CD4-positive, alpha-beta T cell treated with Interleukin-1 beta for 1 hour (primary cell): ENCODE measurements around the gene CC2D1A.
"Not testable (repeated sequence)": the region's sequence is repeated elsewhere in the genome, so short reads cannot be mapped to it uniquely, and the experiment has no call there.

ENCODE experiments used
- DNase-seq, 2 donors: peaks; one replicate each; pipeline ENCODE4 v3.0.0-alpha.2; 2020 to 2022

CC2D1A gene

DNA sequence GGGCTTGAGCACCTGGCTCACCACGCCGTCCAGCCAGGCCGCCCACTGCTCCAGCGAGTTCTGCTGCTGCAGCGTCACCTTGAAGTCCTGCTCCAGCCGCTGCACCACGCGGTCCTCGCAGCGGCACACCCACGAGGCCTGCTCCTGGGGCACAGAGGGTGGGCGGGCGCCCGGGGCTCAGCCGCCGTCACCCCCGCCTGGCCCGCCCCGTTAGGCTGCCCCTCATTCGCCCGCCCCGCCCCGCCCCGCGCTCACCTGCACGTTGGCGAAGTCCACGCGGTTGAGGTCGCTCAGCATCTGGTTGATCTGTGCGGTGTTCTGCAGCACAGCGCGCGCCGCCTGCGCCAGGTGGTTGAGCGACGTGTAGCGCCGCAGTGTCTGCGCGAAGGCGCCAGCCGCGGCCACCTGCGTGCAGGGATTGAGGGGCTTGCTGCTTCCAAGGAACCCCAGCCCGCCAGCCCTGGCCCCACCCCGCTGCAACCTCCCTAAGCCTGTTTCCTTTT lies 57.7 kb downstream of the CC2D1A start:
- no peak for DNase-seq

DNA sequence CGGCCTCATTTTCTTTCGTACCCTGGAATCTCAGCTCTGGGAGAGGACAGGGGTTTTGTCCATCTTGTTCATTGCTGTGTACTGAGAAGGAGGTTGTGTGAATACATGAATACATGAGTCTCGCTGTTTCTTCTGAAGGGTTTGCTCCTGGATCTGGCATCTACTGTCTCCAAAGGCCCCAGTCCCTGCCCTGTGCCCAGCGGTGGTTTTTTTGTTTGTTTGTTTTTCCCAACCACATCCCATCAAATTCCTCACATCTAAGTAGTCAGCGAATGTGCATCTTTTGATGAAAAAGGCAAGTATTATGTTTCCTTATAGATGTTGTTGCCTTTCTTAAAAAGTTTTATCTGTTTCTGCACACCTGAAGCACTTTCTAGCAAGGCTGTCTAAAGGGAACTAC lies 58.8 kb downstream of the CC2D1A start:
- no peak for DNase-seq

DNA sequence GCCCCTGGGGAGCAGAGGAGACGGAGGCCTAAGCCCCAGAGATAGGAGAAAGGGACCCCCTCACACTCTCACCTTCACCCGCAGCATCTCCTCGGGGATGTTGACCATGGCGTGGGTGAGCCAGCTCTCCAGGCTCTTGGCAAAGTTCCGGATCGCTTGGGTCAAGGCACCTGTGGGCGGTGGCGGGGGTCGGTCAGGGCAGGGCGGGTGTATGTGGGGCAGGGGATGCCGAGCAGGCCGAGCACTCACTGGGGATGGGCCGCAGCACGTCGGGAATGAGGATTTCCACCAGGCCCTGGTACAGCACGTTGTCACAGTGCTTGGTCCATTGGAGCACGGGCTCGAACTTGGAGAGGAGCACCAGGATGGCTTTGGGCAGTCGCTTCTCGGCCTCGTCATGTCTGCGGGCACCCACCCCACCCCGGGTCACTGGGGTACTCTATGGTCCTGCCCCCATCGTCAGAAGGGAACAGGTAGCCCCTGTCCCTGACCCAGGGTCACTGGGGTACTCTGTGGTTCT lies 59.4 kb downstream of the CC2D1A start:
- no peak for DNase-seq

DNA sequence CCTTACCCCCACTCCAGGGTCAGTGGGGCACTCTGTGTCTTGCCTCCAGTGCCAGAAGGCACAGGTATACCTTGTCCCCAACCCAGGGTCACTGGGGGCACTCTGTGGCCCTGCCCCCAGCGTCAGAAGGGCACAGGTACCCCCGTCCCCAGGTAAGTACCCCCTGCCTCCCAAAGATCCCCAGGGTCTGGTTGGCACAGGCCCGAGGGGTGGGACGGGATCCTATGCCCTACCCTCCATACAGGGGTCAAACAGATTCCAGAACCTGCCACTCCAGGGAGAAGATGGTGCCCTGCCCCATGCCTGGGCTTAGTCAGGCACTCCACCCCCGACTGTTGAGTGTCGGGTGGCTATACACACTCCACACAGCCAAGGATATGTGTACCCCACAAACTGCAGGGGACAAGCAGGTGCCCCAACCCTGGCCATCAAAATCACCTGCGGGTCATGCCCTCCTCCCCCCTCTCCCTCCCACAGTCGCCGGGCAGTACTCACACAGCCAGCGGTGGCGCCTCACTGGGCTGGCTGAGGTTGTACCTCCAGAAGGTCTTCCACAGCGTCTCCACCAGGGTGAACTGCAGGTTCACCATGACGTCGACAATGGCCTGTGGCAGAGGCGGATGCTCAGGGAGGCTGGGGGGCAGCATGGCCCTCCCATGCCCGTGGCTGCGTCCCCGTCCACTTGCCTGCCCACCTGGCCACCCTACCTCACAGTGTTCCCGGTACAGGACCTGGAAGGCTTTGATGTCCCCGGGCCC lies 60.1 kb downstream of the CC2D1A start:
- no peak for DNase-seq

DNA sequence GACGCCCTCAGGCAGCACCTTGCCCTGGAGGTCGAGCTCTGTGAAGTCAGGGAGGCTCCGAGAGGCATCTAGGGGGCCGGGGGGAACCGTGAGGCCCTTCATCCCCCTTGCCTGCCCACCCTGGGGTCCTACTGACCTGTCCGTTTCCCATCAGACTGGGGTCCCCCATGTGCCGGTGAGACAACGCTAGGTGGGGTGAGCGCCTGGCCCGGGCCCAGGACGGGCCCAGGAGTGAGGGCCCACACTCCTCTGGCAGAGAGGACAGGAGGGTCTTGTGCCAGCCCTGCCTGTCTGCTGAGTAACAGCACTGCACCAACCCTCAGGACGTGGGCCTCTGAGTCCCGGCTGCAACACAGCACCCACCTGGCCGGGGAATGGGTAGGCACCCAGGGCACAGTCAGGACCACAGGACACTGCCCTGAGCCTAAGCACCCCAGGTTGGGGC lies 60.7 kb downstream of the CC2D1A start:
- no peak for DNase-seq

DNA sequence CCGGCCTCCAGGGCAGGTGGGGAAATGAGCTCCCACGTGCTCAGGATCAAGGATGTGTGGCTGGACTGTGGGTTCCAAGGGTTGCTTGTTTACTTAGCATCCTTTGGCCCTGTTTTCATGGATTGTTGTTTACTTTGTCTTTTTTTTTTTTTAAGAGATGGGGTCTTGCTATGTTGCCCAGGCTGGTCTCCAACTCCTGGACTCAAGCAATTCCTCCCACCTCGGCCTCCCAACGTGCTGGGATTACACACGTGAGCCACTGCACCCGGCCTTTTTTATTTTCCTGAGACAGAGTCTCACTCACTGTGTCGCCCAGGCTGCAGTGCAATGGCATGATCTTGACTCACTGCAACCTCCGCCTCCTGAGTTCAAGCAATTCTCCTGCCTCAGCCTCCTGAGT lies 61.2 kb downstream of the CC2D1A start:
- DNase-seq, result not testable (repeated sequence)

DNA sequence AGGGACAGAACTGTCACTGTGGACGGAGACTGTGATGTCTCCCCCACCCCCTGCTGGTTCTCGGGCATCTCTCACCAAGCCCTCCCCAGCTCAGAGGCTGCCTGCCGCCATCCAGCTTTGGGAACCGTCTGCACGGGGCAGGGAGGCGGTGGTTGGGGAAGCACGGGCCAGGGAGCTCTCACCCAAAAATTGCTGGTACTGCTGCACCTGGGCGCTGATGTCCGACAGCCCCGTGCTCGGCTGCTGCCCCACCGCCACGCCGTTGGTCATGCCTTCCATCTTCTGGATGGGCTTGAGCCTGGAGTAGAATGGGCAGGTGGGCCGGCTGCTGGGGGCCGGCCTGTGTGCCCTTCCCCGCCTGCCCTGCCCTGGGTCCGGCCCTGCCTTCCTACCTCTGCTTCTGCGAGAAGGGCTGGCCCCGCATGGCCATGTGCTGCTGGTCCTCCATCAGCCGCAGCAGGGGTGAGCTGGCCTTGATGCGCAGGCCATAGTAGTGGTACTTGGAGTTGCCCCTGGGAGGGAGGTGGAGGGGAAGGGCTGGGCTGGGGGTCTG lies 62.5 kb downstream of the CC2D1A start:
- no peak for DNase-seq

DNA sequence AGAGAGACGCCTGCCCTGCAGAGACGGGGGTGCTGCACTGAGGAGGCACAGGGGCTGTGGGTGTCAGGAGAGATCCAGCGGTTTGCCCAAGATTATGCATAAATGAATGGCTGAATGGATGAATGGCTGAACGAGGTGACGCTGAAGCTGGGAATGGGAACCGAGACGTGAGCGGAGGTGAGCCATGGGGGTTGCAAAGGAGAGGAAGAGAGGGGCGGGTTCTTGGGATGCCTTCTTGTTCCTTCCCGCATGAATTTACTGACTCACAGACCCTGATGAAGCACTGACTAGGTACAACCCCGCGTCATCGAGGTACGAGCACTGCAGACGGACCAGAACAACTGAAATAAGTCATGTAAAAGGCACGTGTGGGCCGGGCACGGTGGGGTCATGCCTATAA lies 63.0 kb downstream of the CC2D1A start:
- DNase-seq, result no peak

DNA sequence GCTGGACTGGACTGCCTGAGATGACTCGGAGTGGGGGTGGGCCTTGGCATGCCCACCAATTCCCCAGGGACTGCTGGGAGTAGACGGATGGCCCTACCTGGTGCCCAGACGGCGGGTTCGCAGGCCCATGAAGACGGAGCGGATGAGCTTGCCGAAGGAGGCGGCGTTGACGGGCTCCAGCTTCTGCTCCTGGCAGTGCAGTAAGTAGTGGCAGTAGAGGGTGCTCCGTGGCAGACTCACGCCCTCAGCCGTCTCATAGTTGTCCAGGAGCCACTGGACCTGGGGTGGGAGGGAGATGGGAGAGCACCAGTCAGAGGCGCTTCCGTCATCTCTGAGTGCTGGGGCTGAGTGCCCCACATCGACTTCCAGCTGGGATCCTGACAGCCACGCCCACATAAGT lies 63.9 kb downstream of the CC2D1A start:
- DNase-seq, result no peak

DNA sequence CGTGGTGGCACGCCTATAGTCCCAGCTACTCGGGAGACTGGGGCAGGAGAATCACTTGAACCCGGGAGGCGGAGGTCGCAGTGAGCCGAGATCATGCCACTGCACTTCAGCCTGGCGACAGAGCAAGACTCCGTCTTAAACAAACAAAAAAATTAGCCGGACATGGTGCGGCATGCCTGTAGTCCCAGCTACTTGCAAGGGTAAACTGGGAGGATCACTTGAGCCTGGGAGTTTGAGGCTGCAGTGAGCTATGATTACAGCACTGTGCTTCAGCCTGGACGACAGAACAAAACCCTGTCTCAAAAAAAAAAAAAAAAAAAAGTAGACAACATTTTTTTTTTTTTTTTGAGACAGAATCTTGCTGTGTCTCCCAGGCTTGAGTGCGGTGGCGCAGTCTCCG lies 65.9 kb downstream of the CC2D1A start:
- DNase-seq, result not testable (repeated sequence)

DNA sequence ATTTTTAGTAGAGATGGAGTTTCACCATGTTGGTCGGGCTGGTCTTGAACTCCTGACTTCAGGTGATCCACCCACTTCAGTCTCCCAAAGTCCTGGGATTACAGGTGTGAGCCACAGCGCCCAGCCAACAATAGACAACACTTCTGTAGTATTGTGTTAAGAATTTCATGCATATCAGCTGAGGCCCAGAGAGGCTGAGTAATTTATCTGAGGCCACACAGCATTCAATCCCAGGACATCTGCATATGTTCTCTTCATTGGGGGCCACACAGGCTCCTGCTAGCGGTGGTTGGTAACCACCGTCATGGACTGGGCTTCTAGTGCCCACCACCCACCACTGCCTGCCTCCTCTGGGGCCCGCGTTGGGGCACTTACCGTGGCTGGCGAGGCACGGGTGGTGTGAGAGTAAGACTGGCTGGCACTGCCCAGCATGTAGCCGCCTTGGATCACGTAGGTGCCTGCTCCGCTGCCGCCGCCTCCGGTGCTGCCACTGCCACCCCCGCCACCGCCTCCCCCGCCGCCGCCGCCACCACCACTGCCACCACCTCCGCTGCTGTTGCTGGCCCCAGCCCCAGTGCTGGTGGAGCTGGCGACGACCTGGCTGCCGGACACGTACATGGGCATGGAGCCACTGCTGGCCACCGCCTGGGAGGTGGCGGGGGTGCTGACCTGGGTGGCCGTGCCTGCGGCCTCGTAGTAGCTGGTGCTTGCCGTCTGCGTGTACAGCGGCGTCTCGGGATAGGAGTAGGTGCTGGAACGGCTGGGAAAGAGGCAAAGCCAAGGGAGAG lies 66.6 kb downstream of the CC2D1A start:
- DNase-seq, result no peak

DNA sequence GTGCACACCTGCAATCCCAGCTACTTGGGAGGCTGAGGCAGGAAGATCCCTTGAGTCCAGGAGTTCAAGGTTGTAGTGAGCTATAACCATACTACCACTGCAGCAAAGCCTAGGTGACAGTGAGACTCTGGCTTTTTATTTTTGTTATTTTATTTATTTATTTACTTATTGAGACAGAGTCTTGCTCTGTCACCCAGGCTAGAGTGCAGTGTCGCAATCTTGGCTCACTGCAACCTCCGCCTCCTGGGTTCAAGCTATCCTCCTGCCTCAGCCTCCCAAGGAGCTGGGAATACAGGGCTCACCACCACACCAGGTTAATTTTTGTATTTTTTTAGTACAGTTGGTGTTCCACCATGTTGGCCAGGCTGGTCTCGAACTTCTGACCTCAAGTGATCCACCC lies 67.5 kb downstream of the CC2D1A start:
- not testable (repeated sequence) for DNase-seq

DNA sequence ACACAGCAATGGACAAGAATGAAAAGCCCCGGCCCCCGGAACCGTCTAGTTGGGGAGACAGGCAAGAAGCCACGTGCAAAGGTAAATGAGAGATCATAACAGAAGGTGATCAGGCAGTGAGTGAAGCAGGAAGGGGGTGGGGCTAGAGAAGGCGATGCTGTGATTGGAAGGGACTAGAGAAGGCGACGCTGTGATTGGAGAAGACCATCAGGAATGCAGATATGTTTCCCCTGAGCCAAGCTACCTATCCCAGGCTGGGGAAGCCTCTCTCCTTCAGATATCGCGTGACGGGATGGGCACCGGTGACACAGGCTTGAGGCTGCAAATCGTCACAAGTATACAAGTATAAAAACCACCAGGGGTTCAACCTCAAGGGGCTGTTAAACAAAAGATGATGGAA lies 68.1 kb downstream of the CC2D1A start:
- DNase-seq, result peak; percentile 42 to 53

DNA sequence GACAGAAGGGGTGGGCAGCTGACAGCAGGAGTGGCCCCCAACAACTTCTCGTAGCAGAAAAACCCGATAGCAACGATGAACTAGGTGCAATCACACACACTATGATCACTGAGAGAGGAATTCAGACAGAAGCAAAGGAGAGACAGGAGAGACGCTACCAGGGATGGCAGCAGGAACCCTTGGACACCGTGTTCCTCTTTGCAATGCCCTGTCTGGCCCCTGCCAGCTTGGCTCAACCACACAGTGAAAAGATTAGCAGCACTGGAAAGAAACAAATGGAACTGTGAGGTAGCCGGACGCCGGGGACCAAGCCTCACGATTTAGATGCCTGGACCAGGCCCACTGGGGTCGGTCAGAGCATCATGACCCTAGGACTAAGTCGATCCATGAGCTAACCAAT lies 69.9 kb downstream of the CC2D1A start:
- DNase-seq, result no peak

DNA sequence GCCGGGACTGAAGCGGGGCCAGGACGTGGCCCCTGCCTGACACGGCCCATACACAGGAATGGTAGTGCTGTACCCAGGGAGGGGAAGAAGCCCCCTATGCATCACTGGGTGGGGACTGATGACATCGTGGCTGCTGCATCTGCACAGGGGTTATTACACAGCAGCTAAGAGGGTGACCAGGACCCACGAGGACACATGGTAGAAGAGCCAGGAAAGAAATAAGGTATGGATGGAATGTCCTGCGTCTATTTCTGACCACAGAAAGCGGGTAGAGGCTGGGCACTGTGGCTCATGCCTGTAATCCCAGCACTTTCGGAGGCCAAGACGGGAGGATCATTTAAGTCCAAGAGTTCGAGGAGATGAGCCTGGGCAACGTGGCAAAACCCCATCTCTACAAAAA lies 70.4 kb downstream of the CC2D1A start:
- no peak for DNase-seq

DNA sequence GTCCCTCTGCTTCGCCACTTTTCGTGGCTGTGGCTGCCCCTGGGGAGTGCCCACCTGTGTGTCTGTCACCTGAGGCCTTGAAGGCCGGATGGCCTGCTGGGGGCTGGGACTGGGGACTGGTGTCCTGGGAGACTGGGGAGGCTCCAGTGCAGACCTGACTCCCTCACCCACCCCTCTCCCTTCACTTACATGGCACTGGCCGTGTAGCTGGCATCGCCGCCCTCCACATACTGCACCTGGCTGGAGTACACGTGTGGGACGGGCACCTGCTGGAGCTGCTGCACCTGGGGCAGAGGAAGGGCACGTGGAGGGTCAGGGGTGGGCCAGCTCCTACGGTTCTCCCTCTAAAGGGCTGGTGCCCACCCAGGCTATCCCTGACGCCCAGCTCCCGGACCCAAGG lies 71.8 kb downstream of the CC2D1A start:
- DNase-seq, result no peak

DNA sequence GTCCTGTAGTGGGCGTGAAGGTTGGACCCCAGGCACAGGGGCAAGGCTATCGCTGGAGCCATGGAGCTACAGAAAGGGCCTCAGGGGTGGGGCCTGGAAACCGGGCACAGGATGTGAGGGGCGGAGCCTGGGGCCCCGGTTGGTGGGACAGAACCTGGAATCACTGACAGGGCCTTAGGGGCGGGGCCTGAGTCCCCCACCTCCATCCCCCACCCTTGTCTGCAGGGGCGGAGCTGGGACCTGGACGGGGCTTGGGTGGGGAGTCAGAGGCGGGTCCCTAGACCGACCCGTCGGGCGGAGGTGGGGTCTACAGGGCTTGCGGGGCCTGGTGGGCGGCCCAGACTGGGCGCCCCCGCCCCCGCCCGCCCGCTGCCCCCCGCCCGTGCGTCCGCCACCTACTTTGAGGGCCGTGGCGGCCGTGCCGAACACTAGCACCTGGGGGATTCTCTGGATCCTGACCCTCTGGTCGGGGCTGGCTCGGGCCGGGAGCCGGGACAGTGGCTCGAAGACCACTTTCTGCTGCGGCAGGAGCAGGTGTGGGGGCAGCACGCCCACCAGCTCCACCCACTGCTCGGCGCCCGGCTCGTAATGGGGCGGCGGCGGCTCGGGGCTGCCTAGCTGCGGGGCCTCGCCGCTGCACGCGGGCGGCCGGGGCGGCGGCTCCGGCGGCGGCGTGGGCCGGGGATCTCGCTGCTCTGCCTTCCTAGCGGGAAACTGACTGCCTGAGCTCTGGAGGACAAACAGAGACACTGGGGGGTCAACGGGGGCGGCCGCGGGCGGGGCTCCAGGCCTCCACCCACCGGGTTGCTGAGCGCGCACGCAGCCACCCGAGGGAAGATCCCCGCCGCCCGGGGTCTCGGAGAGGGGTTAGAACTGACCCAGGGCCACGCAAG lies 72.6 kb downstream of the CC2D1A start:
- DNase-seq, result peak; percentile 49 to 62

DNA sequence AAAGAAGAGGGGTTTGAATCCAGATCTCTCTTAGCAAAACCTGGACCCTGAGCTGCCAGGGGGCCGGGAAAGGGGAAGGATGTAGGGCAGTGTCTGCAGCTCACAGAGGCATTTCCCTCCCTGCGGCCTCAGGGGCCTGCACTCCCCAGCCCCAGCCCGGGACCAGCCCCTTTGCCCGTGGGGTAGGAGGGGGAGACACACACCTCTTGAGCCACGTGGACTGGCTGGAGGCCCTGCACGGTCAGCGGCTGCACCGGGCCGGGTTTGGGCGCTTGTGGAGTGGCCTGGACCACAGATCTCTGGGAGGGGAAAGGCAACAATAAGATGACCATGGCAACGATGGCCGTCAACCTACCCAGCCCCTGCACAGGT lies 73.2 kb downstream of the CC2D1A start:
- DNase-seq, result no peak

DNA sequence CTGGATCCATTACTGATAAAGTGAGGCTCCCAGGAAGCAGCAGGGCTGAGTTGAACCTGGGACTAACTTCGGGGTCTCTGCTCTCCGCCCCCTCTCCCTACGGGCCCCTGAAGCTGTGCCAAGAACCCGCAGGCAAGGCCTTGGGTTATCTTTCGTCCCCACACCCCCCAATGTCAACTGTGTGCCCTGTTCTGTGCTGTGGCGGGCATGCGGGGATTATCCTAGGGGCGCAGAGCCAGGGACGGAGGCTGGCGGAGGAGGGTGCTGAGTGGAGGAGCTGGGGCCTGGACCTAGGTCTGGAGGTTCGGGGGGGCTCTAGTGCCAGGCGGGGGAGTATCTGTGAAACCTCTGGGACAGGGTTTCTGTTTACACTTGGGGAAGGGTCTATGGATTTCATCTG lies 73.7 kb downstream of the CC2D1A start:
- no peak for DNase-seq

DNA sequence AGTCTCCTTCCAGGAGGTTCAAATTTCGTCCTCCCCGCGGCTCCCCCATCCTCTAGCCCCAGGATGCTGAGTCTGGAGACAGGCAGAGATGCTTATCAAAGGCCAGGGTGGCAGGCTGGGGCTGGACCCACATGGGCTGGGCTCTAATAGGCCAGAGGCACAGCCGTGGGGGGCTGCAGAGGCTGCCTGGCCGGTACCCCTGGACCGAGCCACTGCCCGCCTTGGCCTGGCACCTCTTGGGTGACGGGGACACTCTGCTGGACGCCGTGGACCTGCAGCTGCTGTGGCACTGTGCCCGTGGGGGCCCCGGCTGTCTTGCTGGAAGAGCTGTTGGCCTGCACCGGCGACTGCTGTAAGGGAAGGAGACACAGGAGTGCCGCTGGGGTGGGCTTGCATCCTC lies 74.3 kb downstream of the CC2D1A start:
- DNase-seq, result no peak
